SU-DHL-6 (cell line): Measurements from ENCODE around the gene RGS6.

Experiments
- EZH2phosphoT487 ChIP-seq: fragments of 200-600 bp; sonication (generic), shearing (Covaris generic); conservative IDR thresholded peaks from 2 replicates; pipeline ENCODE4 v1.6.1; 2018; ENCODE audit warnings: mild to moderate bottlenecking, antibody characterized with exemption, low read length, moderate library complexity, mixed read lengths
- TF ChIP-seq, protein P1 (sequence below): fragments of 200-600 bp; sonication (generic); IDR thresholded peaks from one replicate; pipeline ENCODE4 v1.5.1; 2017; ENCODE audit warnings: antibody characterized with exemption, mild to moderate bottlenecking, low read length, moderate library complexity; ENCODE audit not compliant: insufficient read depth, poor library complexity, severe bottlenecking

- TF ChIP-seq, protein P1, sequence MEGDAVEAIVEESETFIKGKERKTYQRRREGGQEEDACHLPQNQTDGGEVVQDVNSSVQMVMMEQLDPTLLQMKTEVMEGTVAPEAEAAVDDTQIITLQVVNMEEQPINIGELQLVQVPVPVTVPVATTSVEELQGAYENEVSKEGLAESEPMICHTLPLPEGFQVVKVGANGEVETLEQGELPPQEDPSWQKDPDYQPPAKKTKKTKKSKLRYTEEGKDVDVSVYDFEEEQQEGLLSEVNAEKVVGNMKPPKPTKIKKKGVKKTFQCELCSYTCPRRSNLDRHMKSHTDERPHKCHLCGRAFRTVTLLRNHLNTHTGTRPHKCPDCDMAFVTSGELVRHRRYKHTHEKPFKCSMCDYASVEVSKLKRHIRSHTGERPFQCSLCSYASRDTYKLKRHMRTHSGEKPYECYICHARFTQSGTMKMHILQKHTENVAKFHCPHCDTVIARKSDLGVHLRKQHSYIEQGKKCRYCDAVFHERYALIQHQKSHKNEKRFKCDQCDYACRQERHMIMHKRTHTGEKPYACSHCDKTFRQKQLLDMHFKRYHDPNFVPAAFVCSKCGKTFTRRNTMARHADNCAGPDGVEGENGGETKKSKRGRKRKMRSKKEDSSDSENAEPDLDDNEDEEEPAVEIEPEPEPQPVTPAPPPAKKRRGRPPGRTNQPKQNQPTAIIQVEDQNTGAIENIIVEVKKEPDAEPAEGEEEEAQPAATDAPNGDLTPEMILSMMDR: no peak
- no peak for TF ChIP-seq EZH2phosphoT487
Observed at GRCh38 chr14:72217135-72217534, 284.9 kb downstream of the RGS6 start.
